Fibroblast of villous mesenchyme (primary cell): ENCODE results near the gene ATXN3. TPM values are rescaled to one million over a fixed set of nuclear protein-coding genes. Genes with fewer than 3 reads are reported as not detected.

Experiments
- DNase-seq: peaks from one replicate; pipeline ENCODE4 v3.0.0-alpha.2; 2010; ENCODE audit warnings: low read depth
- H3K4me3 ChIP-seq: 2 replicates; pipeline ENCODE4 v1.5.1; 2011; ENCODE audit warnings: low read depth, mild to moderate bottlenecking, low read length
- CTCF ChIP-seq: IDR thresholded peaks from 2 replicates; pipeline ENCODE4 v1.5.1; 2012; ENCODE audit warnings: low read depth, mild to moderate bottlenecking, low read length; ENCODE audit not compliant: insufficient read depth
- total RNA-seq: library from RNA; depleted of rRNA; stranded (reverse); fragments of >200 nt; gene quantifications from 2 replicates; pipeline ENCODE4 v1.2.3, GENCODE V29; 2012

ATXN3 gene
- total RNA-seq, 1 donor, result 21.6 TPM

DNA sequence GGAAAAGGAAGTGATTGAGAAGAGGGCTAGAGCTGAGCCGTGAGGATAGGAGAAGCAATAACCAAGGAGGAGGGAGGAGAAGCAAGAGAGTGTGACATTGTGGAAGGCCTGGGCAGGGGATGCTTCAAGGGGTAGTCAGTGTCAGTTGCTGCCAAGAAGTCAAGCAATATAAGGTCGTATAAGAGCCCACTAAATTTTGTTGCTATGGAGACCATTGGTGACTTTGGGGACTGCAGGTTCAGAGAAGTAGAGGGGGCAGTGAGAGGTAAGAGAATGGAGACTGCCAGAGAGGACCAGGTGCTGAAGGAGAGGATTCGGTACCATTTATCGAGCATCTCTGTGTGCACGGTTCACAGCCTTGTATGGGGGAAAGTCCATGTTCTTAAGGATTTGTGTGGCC, 3.1 kb upstream of the ATXN3 start:
- TF ChIP-seq CTCF, result no peak
- DNase-seq, result no peak
- H3K4me3 ChIP-seq, result no peak overlapping the region

GRCh38 chr14:92108345-92109254, 2.2 kb upstream of the ATXN3 start:
- TF ChIP-seq CTCF, result no peak
- no peak overlapping the region for H3K4me3 ChIP-seq
- DNase-seq, result no peak

DNA sequence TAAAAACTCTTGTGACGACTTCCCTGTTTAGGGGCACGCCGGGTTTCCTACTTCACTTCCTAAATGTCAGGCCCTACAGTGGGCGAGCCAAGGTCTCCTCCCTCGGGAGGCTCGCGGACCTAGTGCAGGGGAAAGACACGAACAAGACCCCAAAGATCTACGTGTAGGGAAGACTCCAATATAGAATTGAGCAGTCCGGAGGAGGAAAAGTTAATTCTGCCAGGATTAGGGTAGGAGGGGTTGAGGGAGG, 564 bp downstream of the ATXN3 start:
- DNase-seq, result peak; percentile 84
- TF ChIP-seq CTCF, result no peak
- H3K4me3 ChIP-seq, result peak overlapping the region; percentile 84

DNA sequence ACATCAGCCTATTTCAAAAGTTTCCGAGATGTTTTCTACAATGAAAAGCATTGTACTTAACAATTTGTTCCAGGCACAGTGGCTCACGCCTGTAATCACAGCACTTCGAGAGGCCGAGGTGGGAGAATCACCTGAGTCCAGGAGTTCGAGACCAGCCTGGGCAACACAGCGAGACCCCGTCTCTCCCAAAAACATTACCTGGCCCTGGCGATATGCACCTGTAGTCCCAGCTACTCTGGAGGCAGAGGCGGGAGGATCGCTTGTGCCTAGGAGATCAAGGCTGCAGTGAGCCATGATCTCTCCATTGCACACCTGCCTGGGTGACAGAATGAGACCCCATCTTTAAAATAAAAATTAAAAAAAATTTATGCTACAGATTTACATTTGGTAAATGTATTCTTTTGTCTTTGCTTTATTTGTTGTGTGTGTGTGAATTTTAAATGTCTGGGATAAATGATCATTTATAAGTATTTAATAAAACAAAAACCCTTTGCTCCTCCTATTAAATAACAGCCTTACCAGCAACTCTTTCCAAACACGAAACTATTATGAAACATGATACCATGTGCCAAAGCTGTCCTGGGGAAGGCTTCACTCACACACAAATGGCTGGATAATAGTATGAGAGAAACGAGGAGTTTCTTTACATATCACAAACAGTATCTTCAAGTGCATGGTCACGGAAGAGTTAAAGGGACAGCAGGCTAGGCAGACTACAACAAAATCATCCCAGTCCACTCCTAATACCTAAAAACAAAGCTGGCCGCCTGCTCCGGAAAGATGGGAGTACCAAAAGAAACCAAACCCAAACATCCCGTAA, 1.1 kb downstream of the ATXN3 start:
- no peak for TF ChIP-seq CTCF
- peak overlapping the region; percentile 84 for H3K4me3 ChIP-seq
- DNase-seq, result no peak

GRCh38 chr14:92103363-92103989, 2.9 kb downstream of the ATXN3 start:
- no peak for TF ChIP-seq CTCF
- no peak overlapping the region for H3K4me3 ChIP-seq
- no peak for DNase-seq

DNA sequence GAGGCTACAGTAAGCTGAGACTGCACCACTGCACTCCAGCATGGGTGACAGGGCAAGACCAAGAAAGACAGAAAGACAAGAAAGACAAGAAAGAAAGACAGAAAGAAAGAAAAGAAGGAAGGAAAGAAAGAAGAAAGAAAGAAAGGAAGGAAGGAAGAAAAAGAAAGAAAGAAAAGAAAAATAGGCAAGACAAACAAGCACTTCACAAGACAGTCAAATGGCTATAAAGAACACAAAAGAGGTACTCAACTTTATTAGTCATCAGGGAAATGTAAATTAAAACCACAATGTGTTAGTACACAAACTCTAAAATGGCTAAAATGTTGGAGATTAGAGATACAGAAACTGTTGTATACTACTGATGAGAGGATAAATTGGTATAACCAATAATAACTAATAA, 6.6 kb downstream of the ATXN3 start:
- no peak for TF ChIP-seq CTCF
- DNase-seq, result no peak
- no peak overlapping the region for H3K4me3 ChIP-seq
